HepG2 (cell line): ENCODE data around the gene CAPN11. TPM values are rescaled to one million over a fixed set of nuclear protein-coding genes. Genes with fewer than 3 reads are reported as not detected.
A peak's percentile ranks its signal among the peaks of the same experiment; 100 is the strongest.

Experiments
- ATF1 ChIP-seq: IDR thresholded peaks from 2 replicates; pipeline ENCODE4 v1.6.1; 2016; ENCODE audit warnings: mild to moderate bottlenecking, control low read depth
- ATM ChIP-seq: fragments of 450-650 bp; IDR thresholded peaks from 2 replicates; pipeline ENCODE4 v1.7.1; 2017; ENCODE audit warnings: mild to moderate bottlenecking, borderline replicate concordance
- CENPBD1 ChIP-seq: sonication (generic); formaldehyde crosslinking; IDR thresholded peaks from 2 replicates; pipeline ENCODE4 v1.8.0; 2022; ENCODE audit warnings: missing genetic modification reagents, low read depth, mild to moderate bottlenecking, borderline replicate concordance
- CENPT ChIP-seq: sonication (generic); formaldehyde crosslinking; IDR thresholded peaks from 2 replicates; pipeline ENCODE4 v1.8.0; 2022; ENCODE audit warnings: low read depth, mild to moderate bottlenecking, moderate library complexity, missing genetic modification reagents
- CHCHD3 ChIP-seq: sonication (generic); formaldehyde crosslinking; IDR thresholded peaks from 2 replicates; pipeline ENCODE4 v1.8.0; 2022; ENCODE audit warnings: mild to moderate bottlenecking, missing genetic modification reagents, moderate library complexity
- E2F1 ChIP-seq: sonication (generic); formaldehyde crosslinking; IDR thresholded peaks from 2 replicates; pipeline ENCODE4 v1.5.0; 2020; ENCODE audit warnings: missing genetic modification reagents
- ELF4 ChIP-seq: sonication (generic); formaldehyde crosslinking; IDR thresholded peaks from 2 replicates; pipeline ENCODE4 v1.5.0; 2020; ENCODE audit warnings: missing genetic modification reagents, mild to moderate bottlenecking, moderate library complexity, borderline replicate concordance
- HIC2 ChIP-seq: sonication (generic); formaldehyde crosslinking; IDR thresholded peaks from 2 replicates; pipeline ENCODE4 v1.9.0; 2022; ENCODE audit warnings: low read depth, missing genetic modification reagents
- HOXA3 ChIP-seq: sonication (generic); formaldehyde crosslinking; IDR thresholded peaks from 2 replicates; pipeline ENCODE4 v1.5.0; 2020; ENCODE audit warnings: missing genetic modification reagents
- KMT2A ChIP-seq: sonication (generic); formaldehyde crosslinking; IDR thresholded peaks from 2 replicates; pipeline ENCODE4 v1.4.0; 2020; ENCODE audit warnings: missing genetic modification reagents
- LCORL ChIP-seq, 2 experiments: fragments of 450-650 bp in 1 of 2; sonication (generic) in 1 of 2; formaldehyde crosslinking in 1 of 2; IDR thresholded peaks; 2 replicates each; pipeline versions ENCODE4 v1.5.0 to v1.6.1; 2017 to 2020; ENCODE audit warnings: antibody characterized with exemption in 1 of 2, missing genetic modification reagents in 1 of 2
- MIXL1 ChIP-seq: IDR thresholded peaks from 2 replicates; pipeline ENCODE4 v1.6.1; 2016
- MNT ChIP-seq: fragments of 450-650 bp; IDR thresholded peaks from 2 replicates; pipeline ENCODE4 v1.6.1; 2016
- NFATC3 ChIP-seq: sonication (generic); formaldehyde crosslinking; IDR thresholded peaks from 2 replicates; pipeline ENCODE4 v1.5.1; 2020; ENCODE audit warnings: mild to moderate bottlenecking, missing genetic modification reagents
- NR2C2 ChIP-seq: sonication (generic); formaldehyde crosslinking; IDR thresholded peaks from 2 replicates; pipeline ENCODE4 v1.4.0; 2020; ENCODE audit warnings: missing genetic modification reagents, mild to moderate bottlenecking, moderate library complexity, borderline replicate concordance
- PITX1 ChIP-seq: sonication (generic); formaldehyde crosslinking; IDR thresholded peaks from 2 replicates; pipeline ENCODE4 v1.5.1; 2020; ENCODE audit warnings: mild to moderate bottlenecking, missing genetic modification reagents
- RFX3 ChIP-seq: IDR thresholded peaks from 2 replicates; pipeline ENCODE4 v1.6.1; 2016; ENCODE audit warnings: missing biosample characterization, missing genetic modification reagents
- SP4 ChIP-seq: sonication (generic); formaldehyde crosslinking; IDR thresholded peaks from 2 replicates; pipeline ENCODE4 v1.8.1; 2023; ENCODE audit warnings: mild to moderate bottlenecking, missing genetic modification reagents
- SRY ChIP-seq: sonication (generic); formaldehyde crosslinking; IDR thresholded peaks from 2 replicates; pipeline ENCODE4 v1.8.0; 2022; ENCODE audit warnings: mild to moderate bottlenecking, missing genetic modification reagents
- TCF12 ChIP-seq, 2 experiments: fragments of 450-650 bp in 1 of 2; sonication (generic) in 1 of 2; formaldehyde crosslinking in 1 of 2; IDR thresholded peaks; 2 replicates each; pipeline versions ENCODE4 v1.6.1 to v1.8.0; 2017 to 2022; ENCODE audit warnings: antibody characterized with exemption in 1 of 2, mild to moderate bottlenecking in 1 of 2, missing genetic modification reagents in 1 of 2, moderate library complexity in 1 of 2
- ZBTB8A ChIP-seq: sonication (generic); formaldehyde crosslinking; IDR thresholded peaks from 2 replicates; pipeline ENCODE4 v1.4.0; 2020; ENCODE audit warnings: mild to moderate bottlenecking, low read depth, missing genetic modification reagents, borderline replicate concordance
- ZFP91 ChIP-seq: sonication (generic); formaldehyde crosslinking; IDR thresholded peaks from 2 replicates; pipeline ENCODE4 v1.9.0; 2022; ENCODE audit warnings: missing genetic modification reagents, mild to moderate bottlenecking, borderline replicate concordance
- ZNF383 ChIP-seq: sonication (generic); formaldehyde crosslinking; IDR thresholded peaks from 2 replicates; pipeline ENCODE4 v1.4.0; 2020; ENCODE audit warnings: missing genetic modification reagents, mild to moderate bottlenecking, borderline replicate concordance
- ZNF7 ChIP-seq: IDR thresholded peaks from 2 replicates; pipeline ENCODE4 v1.6.1; 2016; ENCODE audit warnings: missing biosample characterization, missing genetic modification reagents
- ZNF792 ChIP-seq: IDR thresholded peaks from 2 replicates; pipeline ENCODE4 v1.6.1; 2016
- polyA plus RNA-seq, 8 experiments: library from polyadenylated mRNA; depleted of rRNA in 3 of 8; stranded (reverse) in 7 of 8; unstranded in 1 of 8; fragments of >200 nt; fragmentation: Illumina TruSeq in 4 of 8; extraction: Trizol in 4 of 8; gene quantifications; 2 replicates each; pipeline versions ENCODE4 v1.2.1 to v1.2.3, GENCODE V29; 2011 to 2016; ENCODE audit warnings: low read depth in 4 of 8, missing spikeins in 1 of 8, mixed read lengths in 1 of 8; ENCODE audit not compliant: insufficient read depth in 1 of 8
- total RNA-seq, 5 experiments: library from RNA; depleted of rRNA; stranded (reverse); fragments of >200 nt; fragmentation: Illumina TruSeq; extraction: Trizol; gene quantifications; 2 replicates each; pipeline ENCODE4 v1.2.3, GENCODE V29; 2016; ENCODE audit warnings: low read depth in 1 of 5

The CAPN11 gene
- total and polyA plus RNA-seq, 2 of the 13 experiments (the other 11 are each of a cell fraction or from before 2014, with no cell fraction given) = 0.07 to 0.11 TPM

GRCh38 chr6:44221291-44221960 lies 62.8 kb downstream of the CAPN11 start (continued):
- TF ChIP-seq NR2C2 (CRISPR knock-in tag) (no peak), ZFP91 (peak; percentile 75; the same call in 1 of the 2 replicates), CENPBD1 (CRISPR knock-in tag) (no peak), MNT (peak; percentile 88), LCORL (IDR thresholded peaks at IDR 0.05) (no peak), LCORL (CRISPR knock-in tag; IDR thresholded peaks at IDR 0.05) (peak; percentile 88), ATF1 (CRISPR knock-in tag) (no peak), ELF4 (CRISPR knock-in tag) (no peak), TCF12 (IDR thresholded peaks at IDR 0.05) (no peak), TCF12 (CRISPR knock-in tag; IDR thresholded peaks at IDR 0.05) (no peak), ZNF7 (CRISPR knock-in tag) (no peak), ZNF792 (peak; percentile 78; the same call in 1 of the 2 replicates), KMT2A (CRISPR knock-in tag) (0 out of 2 replicates have a peak, but pooled peaks have one; percentile 30), SRY (CRISPR knock-in tag) (no peak), NFATC3 (CRISPR knock-in tag) (no peak), SP4 (no peak), MIXL1 (no peak), CENPT (no peak), E2F1 (no peak), PITX1 (CRISPR knock-in tag) (no peak), ZNF383 (CRISPR knock-in tag) (no peak), RFX3 (CRISPR knock-in tag) (no peak), ZBTB8A (CRISPR knock-in tag) (no peak), HIC2 (CRISPR knock-in tag) (peak; percentile 87), CHCHD3 (CRISPR knock-in tag) (no peak), ATM (no peak), HOXA3 (CRISPR knock-in tag) (peak; percentile 68; the same call in 1 of the 2 replicates)
